Mucosa of gallbladder (tissue), 1 donor: ENCODE measurements around the gene CCND2. TPM values are rescaled to one million over a fixed set of nuclear protein-coding genes. Genes with fewer than 3 reads are reported as not detected.
A peak's percentile ranks its signal among the peaks of the same experiment; 100 is the strongest.

Source experiments
- DNase-seq: peaks from one replicate; pipeline ENCODE4 v3.0.0-alpha.2; 2020; ENCODE audit warnings: low spot score
- total RNA-seq: library from RNA; stranded (reverse); gene quantifications from one replicate; pipeline ENCODE4 v1.2.1, GENCODE V29; 2021
- donor health status: DM: no; HTN: no; CAD: no.

CCND2 gene
- total RNA-seq, 1 donor from 2014 or later = 64.1 TPM

- peak; percentile 90 for DNase-seq
These were observed 3.1 kb downstream of the CCND2 start for GRCh38 chr12:4276524-4277204.

- no peak for DNase-seq
These were observed 3.6 kb downstream of the CCND2 start for GRCh38 chr12:4277205-4277543.

- no peak for DNase-seq
These were observed 4.3 kb downstream of the CCND2 start for GRCh38 chr12:4277857-4278256.

GRCh38 chr12:4278329-4279197 lies 5.0 kb downstream of the CCND2 start:
- DNase-seq = no peak

GRCh38 chr12:4279198-4279690 lies 5.7 kb downstream of the CCND2 start:
- no peak for DNase-seq

GRCh38 chr12:4280351-4281163 lies 7.0 kb downstream of the CCND2 start:
- no peak for DNase-seq

GRCh38 chr12:4281173-4281654 lies 7.7 kb downstream of the CCND2 start:
- no peak for DNase-seq

GRCh38 chr12:4282103-4282891 lies 8.7 kb downstream of the CCND2 start:
- no peak for DNase-seq

GRCh38 chr12:4282892-4283511 lies 9.4 kb downstream of the CCND2 start:
- DNase-seq = no peak

GRCh38 chr12:4283512-4284255 lies 10.1 kb downstream of the CCND2 start:
- no peak for DNase-seq

GRCh38 chr12:4284306-4284705 lies 10.7 kb downstream of the CCND2 start:
- no peak for DNase-seq

GRCh38 chr12:4285070-4285469 lies 11.5 kb downstream of the CCND2 start:
- no peak for DNase-seq

- DNase-seq = no peak
These were observed 12.7 kb downstream of the CCND2 start for GRCh38 chr12:4286228-4286627.

GRCh38 chr12:4286771-4287317 lies 13.3 kb downstream of the CCND2 start:
- DNase-seq = no peak

GRCh38 chr12:4287325-4288211 lies 14.0 kb downstream of the CCND2 start:
- DNase-seq = no peak

GRCh38 chr12:4288296-4289131 lies 15.0 kb downstream of the CCND2 start:
- no peak for DNase-seq

- no peak for DNase-seq
These were observed 15.8 kb downstream of the CCND2 start for GRCh38 chr12:4289231-4289878.
